ENCODE results near the gene NBPF1. TPM values are rescaled to one million over a fixed set of nuclear protein-coding genes. Genes with fewer than 3 reads are reported as not detected.
"Not testable (repeated sequence)": the region's sequence is repeated elsewhere in the genome, so short reads cannot be mapped to it uniquely, and the experiment has no call there.

Gene NBPF1
- total and polyA plus RNA-seq, 8 donors: 35.2 to 125 (median 106) TPM

DNA sequence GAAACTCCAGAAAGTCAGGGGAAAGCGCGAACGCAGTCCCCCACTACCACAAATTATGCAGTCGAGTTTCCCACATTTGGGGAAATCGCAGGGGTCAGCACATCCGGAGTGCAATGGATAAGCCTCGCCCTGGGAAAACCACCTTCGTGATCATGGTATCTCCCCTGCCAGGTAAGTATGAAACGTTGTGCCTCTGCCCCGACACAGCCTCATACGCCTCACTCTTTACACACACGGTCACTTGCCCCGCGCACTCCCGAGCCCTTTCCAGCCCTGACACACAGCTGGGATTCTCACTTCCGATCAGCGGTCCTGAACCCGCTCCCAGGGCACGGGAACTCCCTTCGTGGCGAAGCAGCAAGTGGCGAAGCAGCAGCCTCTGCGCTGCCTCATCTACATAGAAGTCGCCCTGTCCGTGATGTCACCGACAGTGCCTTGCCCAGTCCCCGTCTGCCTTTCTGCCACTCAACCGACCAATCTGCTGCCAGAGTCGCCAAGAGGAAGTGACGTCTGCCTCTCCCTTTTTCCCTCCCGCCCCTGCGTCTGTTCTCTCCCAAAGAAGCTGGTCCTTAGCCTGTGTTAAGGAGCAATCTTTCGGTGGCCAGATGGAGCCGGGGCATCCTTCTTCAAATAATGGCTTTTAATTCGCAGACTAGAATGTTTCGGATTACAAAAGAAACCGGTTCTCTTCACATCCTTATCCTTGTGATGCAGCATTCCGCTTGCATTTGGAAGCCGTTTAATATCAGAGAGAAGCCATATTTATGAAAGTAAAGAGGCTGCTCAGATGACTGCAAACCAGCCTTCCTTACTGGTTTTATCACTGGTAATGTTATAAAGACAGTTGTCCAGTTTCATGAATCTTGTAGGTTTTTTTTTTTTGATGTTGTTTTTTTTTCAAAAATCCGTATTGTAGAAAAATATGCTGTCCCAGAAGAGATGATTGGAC, 99.0 kb downstream of the NBPF1 start, which contains the start of gene RNU1-1:
Gene RNU1-1 (minus strand): TSS at position 179 of the 949 bp plus-strand sequence.
- peak; percentile 76 for ATAC-seq
- H3K36me3 ChIP-seq; intact Hi-C loops (cut with DNase I); H3K4me1 ChIP-seq; H3K9me3 ChIP-seq: not testable (repeated sequence)
- peaks cover 0 to 18% of the 10 kb centered on the region in 2 donors for H3K27me3 ChIP-seq
- DNase-seq: peak; percentile 85 to 92 (median 88)
- H3K4me3 ChIP-seq: peak within 1 kb of the TSS; percentile 22 to 37
- H3K27ac ChIP-seq: peak within 1 kb of the TSS; percentile 85

DNA sequence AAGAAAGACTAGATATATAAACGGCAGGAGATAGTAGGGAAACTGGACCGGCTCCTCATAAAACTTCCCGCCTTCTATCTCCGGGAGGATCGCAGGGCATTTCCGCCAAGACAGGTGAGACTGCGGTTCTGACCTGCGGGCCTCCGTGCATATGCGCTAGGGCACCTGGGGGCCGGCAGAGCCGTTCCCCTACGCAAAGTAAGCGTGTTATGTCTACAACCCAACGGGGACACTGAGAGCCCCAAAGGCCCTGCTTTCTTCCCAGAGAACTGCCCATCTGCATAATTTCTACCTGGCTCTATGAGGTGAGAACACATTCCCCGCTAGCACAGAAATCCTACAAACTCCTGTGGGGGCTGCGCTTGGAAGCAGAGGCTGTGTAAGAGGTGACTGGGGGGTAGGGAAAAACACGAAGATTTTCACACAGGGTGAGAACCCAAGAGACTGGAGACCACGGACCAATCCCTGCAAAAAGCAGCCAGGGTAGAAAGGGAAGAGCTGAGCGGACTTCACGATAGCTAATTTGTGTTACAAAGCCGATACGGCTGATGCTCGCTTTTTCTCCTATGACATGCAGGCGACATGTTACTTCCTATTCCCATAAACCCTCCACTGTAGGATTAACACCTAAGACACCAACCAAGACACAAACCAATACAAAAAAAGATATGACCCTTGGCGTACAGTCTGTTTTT, 99.8 kb downstream of the NBPF1 start:
- H3K9me3 ChIP-seq; H3K36me3 ChIP-seq; H3K4me1 ChIP-seq; intact Hi-C loops (cut with DNase I); H3K4me3 ChIP-seq: not testable (repeated sequence)
- ATAC-seq (peak; percentile 99), DNase-seq (peak in 2 of 4 donors; percentile 72 to 90)
- peaks cover 0 to 13% of the 10 kb centered on the region in 2 donors for H3K27me3 ChIP-seq
- H3K27ac ChIP-seq: peak overlapping the region; percentile 64 to 70

DNA sequence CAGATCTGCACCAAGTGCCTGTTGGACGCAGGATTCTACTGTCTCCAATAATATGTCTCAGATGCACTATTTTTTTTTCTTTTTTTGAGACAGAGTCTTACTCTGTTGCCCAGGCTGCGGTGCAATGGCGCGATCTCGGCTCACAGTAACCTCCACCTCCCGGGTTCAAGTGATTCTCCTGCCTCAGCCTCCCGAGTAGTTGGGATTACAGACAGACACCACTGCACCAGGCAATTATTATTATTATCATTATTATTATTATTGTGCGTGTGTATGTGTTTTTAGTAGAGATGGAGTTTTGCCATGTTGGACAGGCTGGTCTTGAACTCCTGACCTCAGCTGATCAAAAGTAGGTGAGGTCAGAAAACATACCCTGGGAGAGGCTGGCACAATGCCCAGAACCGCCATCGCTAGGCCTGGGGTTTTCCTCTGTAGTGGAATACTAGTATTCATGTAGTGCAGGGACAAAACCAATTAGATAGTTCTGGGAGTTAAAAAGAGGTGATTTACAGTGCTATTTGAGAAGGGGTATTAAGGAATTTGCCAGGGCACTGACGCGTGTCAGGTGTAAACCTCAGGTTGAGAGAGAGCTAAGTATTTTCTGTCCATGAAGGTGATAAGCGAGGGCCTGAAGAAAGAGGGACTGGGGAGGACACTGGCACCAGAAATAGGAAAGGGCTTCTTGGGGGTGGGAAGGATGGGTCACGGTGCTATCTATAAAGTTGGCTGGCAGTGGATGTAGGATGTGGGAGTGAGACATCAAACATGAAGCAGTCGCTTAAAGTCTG, 100.5 kb downstream of the NBPF1 start:
- H3K36me3 ChIP-seq; intact Hi-C loops (cut with DNase I); H3K9me3 ChIP-seq; ATAC-seq; H3K4me3 ChIP-seq; DNase-seq; H3K4me1 ChIP-seq; H3K27me3 ChIP-seq: not testable (repeated sequence)
- H3K27ac ChIP-seq: peak overlapping the region; percentile 64 to 70

Other genes with a start within 250 kb of the NBPF1 start
- gene SZRD1, start 246.3 kb downstream of the NBPF1 start, total RNA-seq: 100 to 1,000 TPM; 114 to 134 TPM
- gene SZRD1, start 246.3 kb downstream of the NBPF1 start, polyA plus RNA-seq (ENCODE audit: insufficient read length in 6 of 6): 10 to 100 TPM; 69.9 to 97.8 (median 89.6) TPM
- gene SPATA21, start 176.1 kb downstream of the NBPF1 start, total RNA-seq: not detected
- under 1 TPM; 0.14 to 0.46 (median 0.25) TPM for gene SPATA21, start 176.1 kb downstream of the NBPF1 start, polyA plus RNA-seq (ENCODE audit: insufficient read length in 6 of 6)
- 10 to 100 TPM; 69.5 to 73.5 TPM for gene NECAP2, start 172.8 kb downstream of the NBPF1 start, total RNA-seq
- 10 to 100 TPM; 73.8 to 84.1 (median 78.5) TPM for gene NECAP2, start 172.8 kb downstream of the NBPF1 start, polyA plus RNA-seq (ENCODE audit: insufficient read length in 6 of 6)
- 1,000 to 10,000 TPM; 2,748 to 3,444 TPM for gene RNU1-1, start 99.3 kb downstream of the NBPF1 start, total RNA-seq
- gene RNU1-1, start 99.3 kb downstream of the NBPF1 start, polyA plus RNA-seq (ENCODE audit: insufficient read length in 6 of 6): 1 to 10 TPM; 1.5 to 9.4 (median 2.1) TPM
- 1,000 to 10,000 TPM; 2,748 to 3,444 TPM for gene RNU1-3, start 53.4 kb upstream of the NBPF1 start, total RNA-seq
- 1 to 10 TPM; 1.5 to 9.4 (median 2.1) TPM for gene RNU1-3, start 53.4 kb upstream of the NBPF1 start, polyA plus RNA-seq (ENCODE audit: insufficient read length in 6 of 6)
- 1,000 to 10,000 TPM; 2,748 to 3,444 TPM for gene RNU1-4, start 127.0 kb upstream of the NBPF1 start, total RNA-seq
- gene RNU1-4, start 127.0 kb upstream of the NBPF1 start, polyA plus RNA-seq (ENCODE audit: insufficient read length in 6 of 6): 1 to 10 TPM; 1.5 to 9.4 (median 2.1) TPM